Measurements from ENCODE around the gene CDC45.

CDC45 gene

DNA sequence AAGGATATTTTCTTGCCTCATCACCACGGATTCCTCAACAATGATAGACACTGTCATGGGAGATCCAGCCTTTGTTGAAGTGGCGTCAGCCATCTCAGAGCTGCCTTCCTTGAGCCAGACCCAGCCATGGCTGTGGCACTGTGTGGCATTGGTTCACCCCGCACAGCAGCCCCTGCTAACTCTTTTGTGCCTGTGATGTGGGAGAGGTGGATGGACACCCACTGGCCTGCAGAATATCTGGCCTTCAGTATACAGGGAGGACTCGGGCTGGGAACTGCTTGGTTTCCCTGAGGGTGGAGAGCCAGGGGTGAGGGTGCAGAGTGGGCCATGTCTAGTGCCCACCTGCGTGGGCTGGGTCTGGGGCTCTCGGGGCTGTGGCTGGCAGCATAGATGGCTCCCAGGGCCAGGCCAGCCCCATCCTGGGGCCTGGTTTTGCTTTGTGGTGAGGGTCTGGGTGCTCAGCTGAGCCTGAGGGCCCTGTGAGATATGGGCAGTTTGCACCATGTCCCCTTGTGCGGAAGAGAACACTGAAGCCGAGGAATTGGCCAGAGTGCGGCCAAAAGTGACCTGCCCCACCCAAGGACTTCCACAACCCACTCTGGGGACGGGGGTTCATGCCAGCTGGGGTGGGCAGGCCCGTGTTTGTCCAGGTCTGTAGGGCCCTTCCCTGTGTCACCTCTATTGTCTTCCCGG is 38.3 kb downstream of the CDC45 start:
- H3K4me3 ChIP-seq (ENCODE audit: low read depth, low read length): no peak overlapping the region
- TF ChIP-seq, protein P1, sequence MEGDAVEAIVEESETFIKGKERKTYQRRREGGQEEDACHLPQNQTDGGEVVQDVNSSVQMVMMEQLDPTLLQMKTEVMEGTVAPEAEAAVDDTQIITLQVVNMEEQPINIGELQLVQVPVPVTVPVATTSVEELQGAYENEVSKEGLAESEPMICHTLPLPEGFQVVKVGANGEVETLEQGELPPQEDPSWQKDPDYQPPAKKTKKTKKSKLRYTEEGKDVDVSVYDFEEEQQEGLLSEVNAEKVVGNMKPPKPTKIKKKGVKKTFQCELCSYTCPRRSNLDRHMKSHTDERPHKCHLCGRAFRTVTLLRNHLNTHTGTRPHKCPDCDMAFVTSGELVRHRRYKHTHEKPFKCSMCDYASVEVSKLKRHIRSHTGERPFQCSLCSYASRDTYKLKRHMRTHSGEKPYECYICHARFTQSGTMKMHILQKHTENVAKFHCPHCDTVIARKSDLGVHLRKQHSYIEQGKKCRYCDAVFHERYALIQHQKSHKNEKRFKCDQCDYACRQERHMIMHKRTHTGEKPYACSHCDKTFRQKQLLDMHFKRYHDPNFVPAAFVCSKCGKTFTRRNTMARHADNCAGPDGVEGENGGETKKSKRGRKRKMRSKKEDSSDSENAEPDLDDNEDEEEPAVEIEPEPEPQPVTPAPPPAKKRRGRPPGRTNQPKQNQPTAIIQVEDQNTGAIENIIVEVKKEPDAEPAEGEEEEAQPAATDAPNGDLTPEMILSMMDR (IDR thresholded peaks at IDR 0.05; ENCODE audit: borderline replicate concordance, insufficient read depth, low read depth, low read length): no peak

DNA sequence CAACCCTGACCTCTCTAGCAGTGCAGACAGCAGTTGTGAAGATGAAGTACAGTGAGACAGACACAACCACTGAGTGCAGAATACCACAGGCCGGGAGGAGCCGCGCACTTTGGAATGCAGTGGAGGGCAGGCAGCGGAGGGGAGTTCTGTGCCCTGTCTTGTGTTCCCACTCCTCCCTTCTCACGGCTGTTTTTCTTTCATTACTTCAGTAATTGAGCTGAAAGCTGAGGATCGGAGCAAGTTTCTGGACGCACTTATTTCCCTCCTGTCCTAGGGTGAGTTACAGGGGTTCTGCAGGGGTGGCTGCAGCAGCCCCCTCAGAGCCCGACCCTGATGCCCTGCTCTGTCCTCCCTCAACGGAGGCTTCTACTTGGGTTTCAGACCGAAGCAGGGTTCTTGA is 38.9 kb downstream of the CDC45 start:
- no peak overlapping the region for H3K4me3 ChIP-seq (ENCODE audit: low read depth, low read length)
- TF ChIP-seq, protein P1 (IDR thresholded peaks at IDR 0.05; ENCODE audit: borderline replicate concordance, insufficient read depth, low read depth, low read length): no peak

DNA sequence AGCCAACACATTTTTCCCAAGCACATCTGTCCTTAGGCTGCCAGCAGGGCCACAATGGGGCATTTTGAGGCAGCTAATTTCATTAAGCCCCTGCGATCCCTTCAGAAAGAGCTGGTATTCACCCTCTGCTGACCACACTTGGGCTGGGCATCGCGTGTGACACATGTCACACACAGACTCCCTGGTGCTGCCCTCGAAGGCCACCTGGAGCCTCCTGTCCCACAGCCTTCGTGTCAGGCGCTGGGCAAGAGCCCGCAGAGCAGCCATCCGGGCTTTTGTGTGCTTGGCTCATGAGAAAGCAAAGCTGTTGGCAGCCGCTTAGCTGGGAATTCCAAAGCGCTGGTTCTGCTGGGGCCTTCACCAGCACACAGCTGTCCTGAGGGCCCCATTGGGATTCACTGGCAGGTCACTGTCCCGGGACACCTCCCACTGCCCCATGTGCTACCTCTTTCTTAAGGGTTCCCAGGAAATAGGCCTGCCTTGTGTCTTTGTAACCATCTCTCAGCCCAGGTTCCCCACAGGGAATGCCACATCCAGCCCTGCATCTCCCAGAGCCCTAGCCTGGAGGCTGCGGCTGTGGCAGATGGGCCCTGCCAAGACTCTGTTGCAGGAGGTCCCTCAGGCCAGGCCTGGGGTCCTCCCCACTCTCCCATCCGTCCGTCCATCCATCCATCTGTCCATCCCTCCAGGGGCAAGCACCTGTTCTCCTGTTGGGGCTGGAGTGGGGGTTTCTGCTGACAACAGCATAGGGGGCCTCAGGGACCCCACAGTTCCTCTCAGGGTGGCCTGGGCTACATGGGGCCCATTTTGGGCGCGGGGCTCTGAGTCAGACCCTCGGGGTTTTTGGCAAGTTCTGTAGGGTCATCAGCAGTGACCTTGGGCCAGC is 39.6 kb downstream of the CDC45 start:
- TF ChIP-seq, protein P1 (IDR thresholded peaks at IDR 0.05; ENCODE audit: borderline replicate concordance, insufficient read depth, low read depth, low read length): no peak
- H3K4me3 ChIP-seq (ENCODE audit: low read depth, low read length): no peak overlapping the region

DNA sequence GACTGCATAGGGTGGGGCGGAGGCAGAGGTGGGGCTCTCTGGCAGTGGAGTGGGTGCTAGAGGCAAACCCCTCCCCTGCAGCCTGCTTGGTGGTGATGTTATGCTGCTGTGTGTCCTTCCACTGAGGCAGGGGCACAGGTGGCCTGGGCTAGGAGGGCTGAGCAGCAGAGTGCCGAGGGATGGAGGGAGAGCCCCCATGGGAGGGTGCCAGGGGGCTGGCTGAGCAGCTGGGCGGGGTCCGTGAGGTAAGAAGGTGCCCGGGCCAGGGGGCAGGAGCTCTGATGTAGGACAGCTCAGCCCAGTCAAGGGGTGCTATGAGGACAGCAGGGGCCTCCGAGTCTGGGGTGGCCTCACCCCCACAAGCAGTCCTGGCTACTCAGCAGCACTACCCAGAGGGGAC is 40.3 kb downstream of the CDC45 start:
- H3K4me3 ChIP-seq (ENCODE audit: low read depth, low read length): no peak overlapping the region
- TF ChIP-seq, protein P1 (IDR thresholded peaks at IDR 0.05; ENCODE audit: borderline replicate concordance, insufficient read depth, low read depth, low read length): no peak

DNA sequence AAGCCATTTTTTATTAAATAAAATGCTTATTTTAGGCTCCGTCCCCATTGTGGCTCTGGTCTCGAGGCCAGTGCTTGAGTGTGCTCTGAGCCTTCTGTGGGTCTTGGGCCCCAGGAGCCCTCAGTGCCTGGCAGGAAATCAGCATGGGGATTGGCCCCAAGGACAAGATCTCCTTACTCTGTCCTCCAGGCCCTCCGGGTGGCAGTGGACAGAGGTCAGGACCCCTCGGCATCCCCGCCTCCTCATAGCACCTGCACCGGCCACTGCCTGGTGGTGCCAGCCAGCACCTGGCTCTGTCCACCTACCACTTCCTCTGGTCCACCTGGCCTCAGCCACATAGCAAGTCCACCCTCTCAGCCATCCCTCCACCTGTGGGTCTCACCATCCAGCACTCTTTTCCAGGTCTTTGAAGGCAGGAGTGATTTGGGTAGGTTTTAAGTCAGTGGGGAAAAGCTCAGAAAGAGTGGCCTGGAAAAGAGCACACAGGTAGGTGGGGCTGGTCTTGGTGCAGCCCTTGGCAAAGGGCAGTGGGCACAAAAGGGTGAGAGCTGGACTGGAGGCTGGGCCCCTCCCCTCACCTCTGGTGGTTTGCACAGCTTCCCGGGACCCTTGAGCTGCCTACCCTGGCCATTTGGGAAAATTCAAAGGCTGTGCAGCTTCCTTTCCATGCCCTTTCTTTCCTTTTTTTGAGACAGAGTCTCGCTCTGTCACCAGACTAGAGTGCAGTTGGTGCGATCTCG is 41.0 kb downstream of the CDC45 start:
- TF ChIP-seq, protein P1 (IDR thresholded peaks at IDR 0.05; ENCODE audit: borderline replicate concordance, insufficient read depth, low read depth, low read length): no peak
- no peak overlapping the region for H3K4me3 ChIP-seq (ENCODE audit: low read depth, low read length)

DNA sequence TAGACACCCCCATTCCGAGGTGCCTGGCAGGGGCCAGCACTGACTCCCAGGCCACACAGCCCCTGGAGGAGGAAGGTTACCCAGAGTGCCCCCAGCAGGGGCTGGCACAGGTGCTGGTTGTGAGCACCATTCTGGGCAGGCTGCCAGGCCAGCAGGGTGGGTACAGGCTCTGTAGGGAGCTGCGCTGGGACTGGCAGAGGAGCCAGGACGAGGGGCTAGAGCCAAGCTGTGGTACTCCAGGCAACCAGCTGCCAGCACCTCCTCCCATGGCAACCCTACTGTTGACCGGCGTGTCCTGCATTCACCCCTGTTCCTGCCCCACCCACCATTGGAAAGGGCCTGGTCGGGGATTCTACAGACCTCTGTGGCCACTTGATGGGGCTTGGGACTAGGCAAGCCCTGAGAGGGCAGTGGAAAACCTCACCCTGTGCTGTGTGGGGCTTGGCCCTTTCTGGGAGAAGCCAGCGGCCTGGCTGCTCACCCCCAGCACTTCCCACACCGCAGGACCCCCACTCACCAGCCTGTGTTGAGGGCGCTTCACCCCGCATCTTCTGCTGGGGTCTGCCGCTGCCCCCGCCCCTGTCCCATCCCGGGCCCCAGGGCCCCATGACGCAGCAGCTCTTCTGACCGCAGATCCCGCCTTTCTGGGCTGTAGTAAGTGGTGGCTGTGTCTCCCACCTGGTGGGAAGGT is 42.6 kb downstream of the CDC45 start:
- TF ChIP-seq, protein P1 (IDR thresholded peaks at IDR 0.05; ENCODE audit: borderline replicate concordance, insufficient read depth, low read depth, low read length): no peak
- H3K4me3 ChIP-seq (ENCODE audit: low read depth, low read length): no peak overlapping the region

Measured in GM12875 (cell line).